HEK293 (cell line): ENCODE measurements around the gene UBR2.
A peak's percentile ranks its signal among the peaks of the same experiment; 100 is the strongest.

ENCODE experiments used
- CTCF ChIA-PET: fragments of 350-600 bp; formaldehyde crosslinking; extraction: SDS; loops from one replicate; lab custom pipeline; 2021; ENCODE audit warnings: antibody characterized with exemption; lab: Yijun Ruan, JAX
- POLR2A ChIA-PET: fragments of 300-600 bp; formaldehyde crosslinking; extraction: SDS; loops from one replicate; lab custom pipeline; 2020; ENCODE audit warnings: antibody characterized with exemption, inconsistent platforms; lab: Yijun Ruan, JAX
- H3K27ac ChIP-seq: fragments of 200-500 bp; sonication (Bioruptor generic); 2 replicates; pipeline ENCODE4 v1.5.1; 2014; ENCODE audit warnings: low read depth, low read length, control low read depth, inconsistent platforms; ENCODE audit errors: extremely low read depth
- H3K36me3 ChIP-seq, 2 experiments: fragments of 200-500 bp in 1 of 2; sonication (Bioruptor generic) in 1 of 2; 1 replicate in 1 of 2; 2 replicates in 1 of 2; pipeline ENCODE4 v1.5.1; 2014 to 2017; ENCODE audit warnings: inconsistent platforms in 2 of 2, low read length in 2 of 2; ENCODE audit not compliant: control insufficient read depth in 2 of 2, insufficient read depth in 1 of 2
- H3K4me1 ChIP-seq: fragments of 200-500 bp; sonication (Bioruptor generic); 2 replicates; pipeline ENCODE4 v1.5.1; 2014; ENCODE audit warnings: mild to moderate bottlenecking, low read length, inconsistent platforms; ENCODE audit not compliant: control insufficient read depth, insufficient read depth
- H3K4me3 ChIP-seq: 2 replicates; pipeline ENCODE4 v1.5.1; 2011; ENCODE audit warnings: low read depth, mild to moderate bottlenecking, control low read depth, low read length, moderate library complexity
- H3K9me3 ChIP-seq: fragments of 200-500 bp; sonication (Bioruptor generic); 2 replicates; pipeline ENCODE4 v1.5.1; 2014; ENCODE audit warnings: low read depth, low read length, inconsistent platforms; ENCODE audit not compliant: control insufficient read depth, insufficient read depth
- BCL11B ChIP-seq: fragments of 450-650 bp; formaldehyde crosslinking; IDR thresholded peaks from 2 replicates; pipeline ENCODE4 v1.5.1; 2016; ENCODE audit warnings: low read depth, missing biosample characterization, missing genetic modification characterization
- EGR2 ChIP-seq: fragments of 450-650 bp; formaldehyde crosslinking; IDR thresholded peaks from 2 replicates; pipeline ENCODE4 v1.5.1; 2016; ENCODE audit warnings: low read depth, missing biosample characterization, missing genetic modification characterization
- MEIS1 ChIP-seq: sonication (generic); formaldehyde crosslinking; IDR thresholded peaks from 2 replicates; pipeline ENCODE4 v1.8.1; 2022; ENCODE audit warnings: missing genetic modification reagents, mild to moderate bottlenecking, borderline replicate concordance
- SCRT2 ChIP-seq: fragments of 450-650 bp; formaldehyde crosslinking; IDR thresholded peaks from 2 replicates; pipeline ENCODE4 v1.5.1; 2016; ENCODE audit warnings: missing biosample characterization, missing genetic modification characterization
- SP3 ChIP-seq: fragments of 450-650 bp; formaldehyde crosslinking; IDR thresholded peaks from 2 replicates; pipeline ENCODE4 v1.5.1; 2016; ENCODE audit warnings: missing biosample characterization, missing genetic modification characterization
- TSHZ1 ChIP-seq: fragments of 450-650 bp; formaldehyde crosslinking; IDR thresholded peaks from 2 replicates; pipeline ENCODE4 v1.5.1; 2016; ENCODE audit warnings: missing biosample characterization, missing genetic modification characterization, borderline replicate concordance
- ZBTB17 ChIP-seq: fragments of 450-650 bp; formaldehyde crosslinking; IDR thresholded peaks from 2 replicates; pipeline ENCODE4 v1.5.1; 2016; ENCODE audit warnings: missing biosample characterization, missing genetic modification characterization
- ZFP37 ChIP-seq: fragments of 450-650 bp; formaldehyde crosslinking; IDR thresholded peaks from 2 replicates; pipeline ENCODE4 v1.5.1; 2016; ENCODE audit warnings: missing biosample characterization, missing genetic modification characterization
- ZFP41 ChIP-seq: fragments of 450-650 bp; formaldehyde crosslinking; IDR thresholded peaks from 2 replicates; pipeline ENCODE4 v1.5.1; 2016; ENCODE audit warnings: missing biosample characterization, missing genetic modification characterization, borderline replicate concordance
- ZNF114 ChIP-seq: fragments of 450-650 bp; formaldehyde crosslinking; IDR thresholded peaks from 2 replicates; pipeline ENCODE4 v1.5.0; 2017; ENCODE audit warnings: missing biosample characterization, missing genetic modification characterization
- ZNF175 ChIP-seq: fragments of 450-650 bp; formaldehyde crosslinking; IDR thresholded peaks from 2 replicates; pipeline ENCODE4 v1.5.1; 2016; ENCODE audit warnings: missing biosample characterization, missing genetic modification characterization
- ZNF2 ChIP-seq: fragments of 450-650 bp; formaldehyde crosslinking; IDR thresholded peaks from 2 replicates; pipeline ENCODE4 v1.5.1; 2016; ENCODE audit warnings: missing biosample characterization, missing genetic modification characterization
- ZNF214 ChIP-seq: fragments of 450-650 bp; formaldehyde crosslinking; IDR thresholded peaks from 2 replicates; pipeline ENCODE4 v1.5.1; 2017; ENCODE audit warnings: missing biosample characterization, mild to moderate bottlenecking, missing genetic modification characterization, borderline replicate concordance
- ZNF24 ChIP-seq: fragments of 450-650 bp; formaldehyde crosslinking; IDR thresholded peaks from 2 replicates; pipeline ENCODE4 v1.5.1; 2016; ENCODE audit warnings: missing biosample characterization, missing genetic modification characterization
- ZNF292 ChIP-seq: fragments of 450-650 bp; formaldehyde crosslinking; IDR thresholded peaks from 2 replicates; pipeline ENCODE4 v1.5.1; 2016; ENCODE audit warnings: low read depth, missing biosample characterization, missing genetic modification characterization, borderline replicate concordance
- ZNF404 ChIP-seq: fragments of 450-650 bp; formaldehyde crosslinking; IDR thresholded peaks from 2 replicates; pipeline ENCODE4 v1.5.1; 2017; ENCODE audit warnings: missing biosample characterization, missing genetic modification characterization
- ZNF426 ChIP-seq: fragments of 450-650 bp; formaldehyde crosslinking; IDR thresholded peaks from 2 replicates; pipeline ENCODE4 v1.5.1; 2017; ENCODE audit warnings: missing biosample characterization, missing genetic modification characterization, mild to moderate bottlenecking, inconsistent platforms, moderate library complexity
- ZNF501 ChIP-seq: fragments of 450-650 bp; formaldehyde crosslinking; IDR thresholded peaks from 2 replicates; pipeline ENCODE4 v1.5.1; 2016; ENCODE audit warnings: missing biosample characterization, missing genetic modification characterization
- ZNF548 ChIP-seq: fragments of 450-650 bp; formaldehyde crosslinking; IDR thresholded peaks from 2 replicates; pipeline ENCODE4 v1.5.1; 2016; ENCODE audit warnings: missing biosample characterization, missing genetic modification characterization
- ZNF549 ChIP-seq: fragments of 450-650 bp; IDR thresholded peaks from 2 replicates; pipeline ENCODE4 v1.5.1; 2018; ENCODE audit warnings: missing biosample characterization, missing genetic modification characterization, mild to moderate bottlenecking, inconsistent platforms, moderate library complexity
- ZNF624 ChIP-seq: fragments of 450-650 bp; formaldehyde crosslinking; IDR thresholded peaks from 2 replicates; pipeline ENCODE4 v1.5.1; 2017; ENCODE audit warnings: missing biosample characterization, missing genetic modification characterization
- ZNF629 ChIP-seq: fragments of 450-650 bp; formaldehyde crosslinking; IDR thresholded peaks from 2 replicates; pipeline ENCODE4 v1.5.1; 2017; ENCODE audit warnings: missing biosample characterization, missing genetic modification characterization
- ZNF677 ChIP-seq: fragments of 450-650 bp; IDR thresholded peaks from 2 replicates; pipeline ENCODE4 v1.5.0; 2018; ENCODE audit warnings: missing biosample characterization, mild to moderate bottlenecking, missing genetic modification characterization, moderate library complexity
- TF ChIP-seq, protein P1 (sequence below): fragments of 450-650 bp; formaldehyde crosslinking; IDR thresholded peaks from 2 replicates; pipeline ENCODE4 v1.5.1; 2017; ENCODE audit warnings: missing biosample characterization, mild to moderate bottlenecking, missing genetic modification characterization, moderate library complexity

The UBR2 gene

DNA sequence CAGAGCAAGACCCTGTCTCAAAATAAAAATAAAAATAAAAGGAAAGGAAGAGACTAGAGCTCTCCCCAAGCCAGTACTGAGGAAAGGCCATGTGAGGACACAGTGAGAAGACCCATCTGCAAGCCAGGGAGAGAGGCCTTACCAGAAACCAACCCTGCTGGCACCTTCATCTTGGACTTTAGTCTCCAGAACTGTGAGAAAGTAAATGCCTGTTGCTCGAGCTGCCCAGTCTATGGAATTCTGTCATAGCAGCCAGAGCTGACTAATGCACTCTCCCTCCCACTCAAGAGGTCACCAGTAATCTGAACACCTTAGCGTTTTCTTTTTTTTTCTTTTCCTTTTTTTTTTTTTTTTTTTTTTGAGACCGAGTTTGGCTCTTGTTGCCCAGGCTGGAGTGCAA is 165.9 kb downstream of the UBR2 start:
- no peak overlapping the region for H3K4me3 ChIP-seq
- peaks cover 5% of the 10 kb centered on the region for H3K4me1 ChIP-seq
- no peaks in the 10 kb centered on the region for H3K9me3 ChIP-seq
- H3K36me3 ChIP-seq, result no peaks in the 10 kb centered on the region
- POLR2A ChIA-PET, result interaction anchor here (0.6 to 2.0 kb wide), 6 partner anchors 10 to 150 kb away, joined by 3 to 15 read pairs (median 4); partner anchors contain the start of genes RPL7L1 and TBCC
- TF ChIP-seq SCRT2 (tag by site-specific recombination) (peak; percentile 78), ZNF549 (peak; percentile 71; the same call in 1 of the 2 replicates), ZNF624 (tag by site-specific recombination) (no peak), EGR2 (tag by site-specific recombination) (0 out of 2 replicates have a peak, but pooled peaks have one; percentile 21), ZFP41 (tag by site-specific recombination) (no peak), ZNF677 (no peak), ZNF629 (tag by site-specific recombination) (no peak), ZNF2 (tag by site-specific recombination) (no peak), ZNF292 (tag by site-specific recombination) (no peak), SP3 (tag by site-specific recombination) (no peak), MEIS1 (CRISPR knock-in tag) (no peak), TSHZ1 (no peak), ZNF114 (no peak), ZNF501 (tag by site-specific recombination) (no peak), ZNF426 (tag by site-specific recombination) (no peak), ZNF548 (tag by site-specific recombination) (peak; percentile 74), ZBTB17 (no peak), ZFP37 (tag by site-specific recombination) (peak; percentile 98), ZNF24 (tag by site-specific recombination) (no peak), ZNF175 (tag by site-specific recombination) (no peak), BCL11B (no peak), ZNF404 (tag by site-specific recombination) (no peak), ZNF214 (tag by site-specific recombination) (no peak)
- TF ChIP-seq, protein P1, sequence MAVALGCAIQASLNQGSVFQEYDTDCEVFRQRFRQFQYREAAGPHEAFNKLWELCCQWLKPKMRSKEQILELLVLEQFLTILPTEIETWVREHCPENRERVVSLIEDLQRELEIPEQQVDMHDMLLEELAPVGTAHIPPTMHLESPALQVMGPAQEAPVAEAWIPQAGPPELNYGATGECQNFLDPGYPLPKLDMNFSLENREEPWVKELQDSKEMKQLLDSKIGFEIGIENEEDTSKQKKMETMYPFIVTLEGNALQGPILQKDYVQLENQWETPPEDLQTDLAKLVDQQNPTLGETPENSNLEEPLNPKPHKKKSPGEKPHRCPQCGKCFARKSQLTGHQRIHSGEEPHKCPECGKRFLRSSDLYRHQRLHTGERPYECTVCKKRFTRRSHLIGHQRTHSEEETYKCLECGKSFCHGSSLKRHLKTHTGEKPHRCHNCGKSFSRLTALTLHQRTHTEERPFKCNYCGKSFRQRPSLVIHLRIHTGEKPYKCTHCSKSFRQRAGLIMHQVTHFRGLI, result no peak
- H3K27ac ChIP-seq, result no peak overlapping the region
- CTCF ChIA-PET, result interaction anchor here (0.7 to 6.9 kb wide), 5 partner anchors 14 to 515 kb away, joined by 3 to 127 read pairs (median 6); no protein-coding TSS in a partner anchor
